ENCODE measurements around the gene DENND4A.

DENND4A gene

GRCh38 chr15:65792138-65792987, at the start of gene DENND4A:
Gene DENND4A, minus strand, starts transcription at chr15:65792293. Its CDS starts 35,843 bp downstream, at chr15:65756450.
- peak within 1 kb of the TSS; percentile 97 for H3K4me3 ChIP-seq (ENCODE audit: low read depth, low read length)

GRCh38 chr15:65841121-65841930, 49.2 kb upstream of the DENND4A start:
- H3K4me3 ChIP-seq (ENCODE audit: low read depth, low read length): no peak overlapping the region

GRCh38 chr15:65839985-65840384, 47.9 kb upstream of the DENND4A start:
- H3K4me3 ChIP-seq (ENCODE audit: low read depth, low read length): no peak overlapping the region

- no peak overlapping the region for H3K4me3 ChIP-seq (ENCODE audit: low read depth, low read length)
Observed at GRCh38 chr15:65839354-65839901, 47.3 kb upstream of the DENND4A start.

- H3K4me3 ChIP-seq (ENCODE audit: low read depth, low read length): no peak overlapping the region
Observed at GRCh38 chr15:65837301-65838294, 45.5 kb upstream of the DENND4A start.

GRCh38 chr15:65836665-65837064, 44.6 kb upstream of the DENND4A start:
- H3K4me3 ChIP-seq (ENCODE audit: low read depth, low read length): no peak overlapping the region

DNA sequence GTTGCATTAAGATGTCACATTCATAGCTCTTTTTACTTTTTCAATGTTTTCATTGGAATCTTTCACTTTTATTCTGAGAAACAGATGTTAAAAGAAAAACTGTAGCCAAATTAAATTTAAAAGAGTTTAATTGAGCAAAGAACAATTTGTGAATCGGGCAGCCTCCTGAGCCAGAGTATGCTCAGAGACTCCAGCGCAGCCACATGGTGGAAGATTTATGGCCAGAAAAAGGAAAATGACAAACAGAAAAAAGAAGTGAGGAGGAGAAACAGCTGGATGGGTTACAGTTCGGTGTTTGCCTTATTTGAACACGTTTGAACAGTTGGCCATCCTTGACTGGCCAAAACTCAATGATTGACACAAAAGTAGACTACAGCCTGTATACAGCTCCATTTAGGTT, 43.4 kb upstream of the DENND4A start:
- no peak overlapping the region for H3K4me3 ChIP-seq (ENCODE audit: low read depth, low read length)

GRCh38 chr15:65834603-65835282, 42.6 kb upstream of the DENND4A start:
- H3K4me3 ChIP-seq (ENCODE audit: low read depth, low read length): no peak overlapping the region

GRCh38 chr15:65833501-65834205, 41.6 kb upstream of the DENND4A start:
- H3K4me3 ChIP-seq (ENCODE audit: low read depth, low read length): no peak overlapping the region

DNA sequence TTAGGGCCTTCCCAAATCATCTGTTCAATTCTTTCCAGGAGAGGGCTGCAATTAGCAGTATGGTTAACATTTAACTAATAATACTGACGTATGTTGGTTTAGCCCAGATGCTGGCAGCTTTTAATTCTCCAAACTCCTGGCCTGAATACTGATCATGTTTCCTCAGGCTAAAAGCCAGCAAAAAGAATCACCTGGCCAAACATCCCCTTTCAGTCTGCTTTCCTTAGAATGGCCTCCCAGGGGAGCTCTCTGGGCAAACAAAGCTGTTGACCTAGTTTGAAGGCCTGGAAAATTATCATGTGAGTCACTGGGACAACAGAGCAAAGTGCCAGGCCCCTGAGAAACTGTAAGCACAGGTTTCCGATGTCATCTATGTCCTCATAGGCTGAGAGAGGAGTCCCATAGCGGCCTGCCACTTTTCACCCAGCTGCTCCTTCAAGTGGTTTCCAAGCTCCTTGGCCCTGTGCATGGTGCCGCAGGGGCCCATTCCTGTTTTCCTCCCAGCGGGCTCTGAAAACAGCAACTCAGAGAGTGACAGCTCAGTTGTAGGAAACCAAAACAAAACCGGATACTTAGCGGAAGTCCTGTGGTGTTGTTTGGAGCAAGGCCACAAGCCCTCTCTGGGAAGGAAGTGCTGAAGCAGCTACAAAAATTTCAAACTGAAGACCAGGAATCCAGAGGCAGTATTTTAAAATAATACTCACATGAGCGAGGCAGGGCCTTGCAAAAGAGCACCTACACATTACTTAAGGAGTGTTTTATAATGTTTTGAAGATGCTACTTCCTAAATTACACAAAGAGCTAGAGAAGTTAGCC, 40.7 kb upstream of the DENND4A start:
- H3K4me3 ChIP-seq (ENCODE audit: low read depth, low read length): no peak overlapping the region

DNA sequence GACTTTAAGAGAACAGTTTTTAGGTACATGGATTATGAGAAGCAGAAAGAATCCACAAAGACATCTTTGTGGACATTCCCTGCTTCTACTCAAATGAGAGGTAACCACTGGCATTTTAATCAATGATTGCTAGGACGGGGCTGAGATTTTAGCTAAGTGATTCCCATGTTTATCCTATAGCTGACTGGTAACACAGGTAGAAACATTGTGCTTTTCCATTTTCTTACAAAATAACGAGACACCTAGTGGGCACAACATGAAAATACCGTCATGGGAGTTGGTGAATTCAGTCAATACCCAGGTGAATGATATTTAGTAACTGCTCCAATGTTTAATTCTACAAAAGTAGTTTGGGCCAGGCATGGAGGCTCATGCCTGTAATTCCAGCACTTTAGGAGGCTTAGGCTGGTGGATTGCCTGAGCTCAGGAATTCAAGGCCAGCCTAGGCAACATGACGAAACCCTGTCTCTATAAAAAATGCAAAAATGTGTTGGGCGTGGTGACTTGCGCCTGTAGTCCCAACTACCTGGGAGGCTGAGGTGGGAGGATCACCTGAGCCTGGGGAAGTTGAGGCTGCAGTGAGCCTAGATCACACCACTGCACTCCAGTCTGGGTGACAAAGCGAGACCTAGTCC, 37.2 kb upstream of the DENND4A start:
- no peak overlapping the region for H3K4me3 ChIP-seq (ENCODE audit: low read depth, low read length)

- H3K4me3 ChIP-seq (ENCODE audit: low read depth, low read length): no peak overlapping the region
Observed at GRCh38 chr15:65828585-65828984, 36.5 kb upstream of the DENND4A start.

- H3K4me3 ChIP-seq (ENCODE audit: low read depth, low read length): no peak overlapping the region
Observed at GRCh38 chr15:65827065-65827464, 35.0 kb upstream of the DENND4A start.

GRCh38 chr15:65824941-65825544, 33.0 kb upstream of the DENND4A start:
- H3K4me3 ChIP-seq (ENCODE audit: low read depth, low read length): no peak overlapping the region

GRCh38 chr15:65824031-65824743, 32.1 kb upstream of the DENND4A start:
- H3K4me3 ChIP-seq (ENCODE audit: low read depth, low read length): no peak overlapping the region

DNA sequence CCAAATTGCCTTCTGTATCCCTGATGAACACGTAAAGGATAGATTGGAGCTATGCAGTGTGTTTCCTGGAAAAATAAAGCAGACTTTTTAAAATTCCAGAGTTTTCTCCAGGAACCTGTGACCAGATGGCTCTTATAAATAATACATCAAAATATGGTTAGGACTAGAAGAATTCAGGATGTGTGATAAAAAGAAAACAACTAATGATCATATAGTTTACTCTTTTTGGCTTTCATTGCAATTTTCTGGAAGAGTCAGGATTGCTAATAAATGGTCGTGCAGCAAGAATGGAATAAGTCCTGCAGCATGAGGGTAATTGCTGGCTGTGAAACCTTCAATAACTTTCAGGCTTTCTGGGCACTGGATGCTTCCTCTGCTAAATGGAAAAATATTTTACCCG, 30.2 kb upstream of the DENND4A start:
- no peak overlapping the region for H3K4me3 ChIP-seq (ENCODE audit: low read depth, low read length)

- H3K4me3 ChIP-seq (ENCODE audit: low read depth, low read length): no peak overlapping the region
Observed at GRCh38 chr15:65821070-65821469, 29.0 kb upstream of the DENND4A start.

Data from iPS-11a (cell line).